GM23248 (cell line): ENCODE results near the gene KCTD1. TPM values are rescaled to one million over a fixed set of nuclear protein-coding genes. Genes with fewer than 3 reads are reported as not detected.
"Not testable (repeated sequence)": the region's sequence is repeated elsewhere in the genome, so short reads cannot be mapped to it uniquely, and the experiment has no call there.

Source experiments
- DNase-seq: peaks from one replicate; pipeline ENCODE4 v3.0.0-alpha.2; 2015
- H2AFZ ChIP-seq: fragments of 200-600 bp; sonication (generic); 2 replicates; pipeline ENCODE4 v1.6.1; 2016; ENCODE audit warnings: antibody characterized with exemption
- H3F3A ChIP-seq: fragments of 200-600 bp; sonication (generic); 2 replicates; pipeline ENCODE4 v1.6.1; 2016; ENCODE audit warnings: mild to moderate bottlenecking, antibody characterized with exemption, mixed run types; ENCODE audit not compliant: insufficient read depth
- H3K27ac ChIP-seq: fragments of 200-600 bp; sonication (generic); 2 replicates; pipeline ENCODE4 v1.5.1; 2016; ENCODE audit warnings: mild to moderate bottlenecking
- H3K27me3 ChIP-seq: fragments of 200-600 bp; sonication (generic); replicated peaks from 2 replicates; pipeline ENCODE4 v1.6.1; 2016; ENCODE audit warnings: mild to moderate bottlenecking; ENCODE audit not compliant: insufficient read depth
- H3K36me3 ChIP-seq: fragments of 200-600 bp; sonication (generic); 2 replicates; pipeline ENCODE4 v1.6.1; 2016; ENCODE audit warnings: low read depth, mild to moderate bottlenecking
- H3K4me1 ChIP-seq: fragments of 200-600 bp; sonication (generic); 2 replicates; pipeline ENCODE4 v1.6.1; 2016; ENCODE audit warnings: mild to moderate bottlenecking; ENCODE audit not compliant: insufficient read depth
- H3K4me2 ChIP-seq: fragments of 200-600 bp; sonication (generic); one replicate; pipeline ENCODE4 v1.6.1; 2016; ENCODE audit warnings: mild to moderate bottlenecking; ENCODE audit not compliant: unreplicated experiment
- H3K4me3 ChIP-seq: fragments of 200-600 bp; sonication (generic); 2 replicates; pipeline ENCODE4 v1.5.1; 2016; ENCODE audit warnings: mild to moderate bottlenecking
- H3K79me2 ChIP-seq: fragments of 200-600 bp; sonication (generic); 2 replicates; pipeline ENCODE4 v1.6.1; 2016; ENCODE audit warnings: mild to moderate bottlenecking; ENCODE audit not compliant: insufficient read depth
- H3K9ac ChIP-seq: fragments of 200-600 bp; sonication (generic); 2 replicates; pipeline ENCODE4 v1.6.1; 2016; ENCODE audit warnings: mild to moderate bottlenecking
- H3K9me2 ChIP-seq: fragments of 200-600 bp; sonication (generic); 2 replicates; pipeline ENCODE4 v1.6.1; 2016; ENCODE audit warnings: mixed run types, mild to moderate bottlenecking, moderate library complexity; ENCODE audit not compliant: insufficient read depth
- H3K9me3 ChIP-seq: fragments of 200-600 bp; sonication (generic); one replicate; pipeline ENCODE4 v1.6.1; 2017; ENCODE audit warnings: low read depth
- H4K20me1 ChIP-seq: fragments of 200-600 bp; sonication (generic); 2 replicates; pipeline ENCODE4 v1.6.0; 2016; ENCODE audit not compliant: insufficient read depth
- EZH2 ChIP-seq: fragments of 200-600 bp; sonication (generic); IDR thresholded peaks from 2 replicates; pipeline ENCODE4 v1.6.1; 2018; ENCODE audit warnings: antibody characterized with exemption, mild to moderate bottlenecking; ENCODE audit not compliant: insufficient read depth, poor library complexity, severe bottlenecking
- EZH2phosphoT487 ChIP-seq: fragments of 200-600 bp; sonication (generic); IDR thresholded peaks from 2 replicates; pipeline ENCODE4 v1.6.1; 2018; ENCODE audit warnings: antibody characterized with exemption, moderate library complexity, mild to moderate bottlenecking, low read depth; ENCODE audit not compliant: insufficient read depth
- WGBS, 2 experiments: methylation state at CpG; one replicate each; pipeline ENCODE4 v1.1.6; 2015 to 2017; ENCODE audit warnings: low lambda C conversion rate in 2 of 2, low coverage in 1 of 2; ENCODE audit errors: missing lambda C conversion rate in 2 of 2; 5-methylcytosine and 5-hydroxymethylcytosine counted together
- in situ Hi-C: fragments of 300-500 bp; cut with MboI; formaldehyde crosslinking; loops from 2 replicates; pipeline ENCODE4 v1.15.0; 2020
- polyA plus RNA-seq: library from polyadenylated mRNA; unstranded; fragments of >200 nt; fragmentation: Nextera tagmentation; extraction: Ambion mirVana; gene quantifications from 2 replicates; pipeline ENCODE4 v1.2.1, GENCODE V29; 2016
- total RNA-seq: library from RNA; depleted of rRNA; stranded (reverse); fragments of >200 nt; shearing (Covaris generic); gene quantifications from 2 replicates; pipeline ENCODE4 v1.2.3, GENCODE V29; 2014

Gene KCTD1
- total and polyA plus RNA-seq, 2 experiments from 2014 or later = 5.7 to 17.9 TPM

DNA sequence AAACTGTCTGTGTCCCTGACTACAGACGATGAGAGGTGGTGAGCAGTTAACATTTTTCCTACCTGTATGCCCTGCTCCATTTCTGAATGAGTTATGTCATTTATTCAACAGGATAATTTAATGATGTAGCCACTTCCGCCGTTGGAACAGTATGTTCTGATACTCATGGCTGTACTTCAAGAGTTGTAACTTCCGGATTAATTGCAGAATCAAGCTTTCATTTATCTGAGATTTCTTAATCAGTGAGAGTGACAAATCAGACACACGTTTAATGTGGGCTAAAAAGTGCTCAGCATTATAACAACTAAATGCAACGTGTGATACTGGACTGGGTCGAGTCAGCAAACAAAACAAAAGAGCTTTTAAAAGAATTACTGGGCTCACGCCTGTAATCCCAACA is 107.7 kb downstream of the KCTD1 start:
- in situ Hi-C loops = no loop called here
- H3K27ac ChIP-seq = no peak overlapping the region
- peaks cover 22% of the 10 kb centered on the region for H3K4me1 ChIP-seq
- H3K4me3 ChIP-seq = no peak overlapping the region
- no peak for TF ChIP-seq EZH2
- no peaks in the 10 kb centered on the region for H4K20me1 ChIP-seq
- no peaks in the 10 kb centered on the region for H3K9me3 ChIP-seq
- H3K27me3 ChIP-seq = no peaks in the 10 kb centered on the region
- DNase-seq = no peak
- peaks cover 7% of the 10 kb centered on the region; the same call in 1 of the 2 replicates for H3F3A ChIP-seq
- no peaks in the 10 kb centered on the region for H3K9me2 ChIP-seq
- 0 out of 2 replicates have a peak overlapping the region, but pooled peaks have one; percentile 23 for H2AFZ ChIP-seq
- no peak overlapping the region for H3K4me2 ChIP-seq
- no peak overlapping the region for H3K9ac ChIP-seq
- no peaks in the 10 kb centered on the region for H3K79me2 ChIP-seq
- H3K36me3 ChIP-seq = no peaks in the 10 kb centered on the region
- WGBS, 2 experiments = 36 to 40% methylated on average over 8 of the region's 8 CpGs

DNA sequence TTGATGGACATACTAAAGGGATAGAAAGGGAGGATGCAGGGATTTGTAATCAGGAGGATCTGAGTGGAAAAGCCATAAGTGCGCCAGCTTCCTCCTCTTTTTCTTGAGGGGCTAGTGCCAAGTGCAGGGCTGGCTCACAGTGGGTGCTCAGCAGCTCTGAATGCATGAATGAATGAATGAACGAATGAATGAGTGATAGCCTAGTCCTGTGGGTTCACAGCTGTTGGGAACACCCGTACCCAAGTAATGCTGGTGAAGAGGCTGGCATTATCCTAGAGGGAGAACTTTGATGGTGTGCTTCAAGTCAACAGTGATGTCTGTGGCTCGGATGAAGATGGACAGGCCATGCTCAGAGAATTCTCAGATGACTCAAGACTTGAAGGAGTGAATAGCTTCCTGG is 108.8 kb downstream of the KCTD1 start:
- TF ChIP-seq EZH2 = no peak
- no peak for TF ChIP-seq EZH2phosphoT487
- no peaks in the 10 kb centered on the region for H3K36me3 ChIP-seq
- peaks cover 8% of the 10 kb centered on the region; the same call in 1 of the 2 replicates for H3F3A ChIP-seq
- WGBS, 2 experiments = 77 to 82% methylated on average over 4 of the region's 4 CpGs
- no peak overlapping the region for H3K27ac ChIP-seq
- no peaks in the 10 kb centered on the region for H3K9me3 ChIP-seq
- peaks cover 27% of the 10 kb centered on the region for H3K4me1 ChIP-seq
- DNase-seq = no peak
- no peak overlapping the region for H2AFZ ChIP-seq
- H3K27me3 ChIP-seq = no peaks in the 10 kb centered on the region
- no peak overlapping the region for H3K4me3 ChIP-seq
- H3K79me2 ChIP-seq = no peaks in the 10 kb centered on the region
- no peaks in the 10 kb centered on the region for H3K9me2 ChIP-seq
- H4K20me1 ChIP-seq = no peaks in the 10 kb centered on the region
- in situ Hi-C loops = no loop called here
- H3K4me2 ChIP-seq = no peak overlapping the region
- H3K9ac ChIP-seq = no peak overlapping the region

DNA sequence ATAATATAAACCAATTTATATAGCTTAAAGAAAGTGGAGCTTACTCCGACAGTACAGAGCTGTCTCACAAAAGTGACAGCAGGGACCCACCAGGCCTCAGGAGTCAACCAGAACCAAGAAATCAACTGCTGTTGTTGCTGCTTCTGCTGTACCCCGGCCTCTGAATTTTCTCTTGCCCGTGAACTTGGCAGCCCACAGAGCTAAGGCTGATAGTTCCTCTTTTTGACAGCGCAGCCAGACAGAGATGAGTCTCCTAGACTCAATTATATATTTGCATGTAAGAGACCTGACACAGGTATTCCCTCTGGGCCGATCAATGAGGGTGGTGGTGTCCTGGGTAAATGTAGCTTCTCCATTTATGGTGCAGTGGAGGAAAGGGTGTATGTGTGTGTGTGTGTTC is 109.4 kb downstream of the KCTD1 start:
- Histone ChIP-seq H3K79me2 (no peaks in the 10 kb centered on the region), H3K27me3 (no peaks in the 10 kb centered on the region), H3K9me2 (no peaks in the 10 kb centered on the region), H3K4me1 (peaks cover 27% of the 10 kb centered on the region), H2AFZ (no peak overlapping the region), H3K36me3 (no peaks in the 10 kb centered on the region), H3K9me3 (no peaks in the 10 kb centered on the region), H3F3A (peaks cover 8% of the 10 kb centered on the region; the same call in 1 of the 2 replicates), H3K9ac (no peak overlapping the region), H4K20me1 (no peaks in the 10 kb centered on the region), H3K4me2 (no peak overlapping the region), H3K4me3 (no peak overlapping the region), H3K27ac (no peak overlapping the region)
- no peak for DNase-seq
- no peak for TF ChIP-seq EZH2
- in situ Hi-C loops = no loop called here
- WGBS, 2 experiments = 92 to 95% methylated on average over 5 of the region's 5 CpGs

DNA sequence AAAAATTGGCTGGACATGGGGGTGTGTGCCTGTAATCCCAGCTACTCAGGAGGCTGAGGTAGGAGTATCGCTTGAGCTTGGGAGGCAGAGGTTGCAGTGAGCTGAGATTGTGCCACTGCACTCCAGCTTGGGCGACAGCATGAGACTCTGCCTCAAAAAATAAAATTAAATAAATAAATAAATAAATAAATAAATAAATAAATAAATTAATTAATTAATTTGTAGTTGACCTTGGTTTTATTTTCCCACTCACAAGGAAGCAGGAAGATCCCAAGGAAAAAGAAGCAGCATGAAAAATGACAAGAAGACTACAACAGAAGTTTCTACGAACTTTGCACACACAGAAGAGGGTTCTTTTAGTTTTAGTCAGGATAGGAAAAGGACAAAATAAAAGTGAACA is 110.7 kb downstream of the KCTD1 start:
- H3K27me3 ChIP-seq, H2AFZ ChIP-seq, H4K20me1 ChIP-seq, H3F3A ChIP-seq, H3K36me3 ChIP-seq, H3K9me3 ChIP-seq, H3K79me2 ChIP-seq, H3K9ac ChIP-seq, H3K9me2 ChIP-seq, in situ Hi-C loops, H3K4me3 ChIP-seq, H3K27ac ChIP-seq, H3K4me2 ChIP-seq, DNase-seq: not testable (repeated sequence)
- peaks cover 27% of the 10 kb centered on the region for H3K4me1 ChIP-seq
- 92 to 94% methylated on average over 3 of the region's 3 CpGs for WGBS, 2 experiments
